ENCODE results near the gene PCDH17. TPM values are rescaled to one million over a fixed set of nuclear protein-coding genes. Genes with fewer than 3 reads are reported as not detected.

PCDH17 gene
- total and polyA plus RNA-seq, 2 of the 4 experiments (the other 2 are of a cell fraction) = under 0.01 TPM; not detected in 1

GRCh38 chr13:57634839-57635165 is 3.3 kb downstream of the PCDH17 start:
- in situ Hi-C loops (cut with MboI; ENCODE audit: low sequenced_read_pairs) = loop anchor here (25.0 kb wide), 1 partner anchor 1677 kb away; no protein-coding TSS in a partner anchor

More at GRCh38 chr13:57634839-57635165, 3.3 kb downstream of the PCDH17 start:
- CTCF ChIA-PET = no interaction called here
- Histone ChIP-seq H3K23ac (ENCODE audit: low read depth, low read length) (no peak overlapping the region), H2AK5ac (ENCODE audit: low read depth, low read length) (no peak overlapping the region), H3K4ac (ENCODE audit: low read depth, low read length) (no peak overlapping the region), H4K8ac (ENCODE audit: low read depth in 2 of 2, low read length in 2 of 2) (no peak overlapping the region), H3K4me2 (ENCODE audit: low read depth, low read length) (no peak overlapping the region), H3K4me1 (ENCODE audit: control insufficient read depth, insufficient read depth, low read length) (no peaks in the 10 kb centered on the region), H3K4me3 (ENCODE audit: insufficient read depth, low read depth, low read length) (no peak overlapping the region), H2BK5ac (ENCODE audit: low read depth, low read length, poor library complexity, severe bottlenecking) (no peak overlapping the region), H4K20me1 (ENCODE audit: insufficient read depth, low read length) (no peaks in the 10 kb centered on the region), H2BK20ac (ENCODE audit: low read depth, low read length) (no peak overlapping the region), H3K9me1 (ENCODE audit: insufficient read depth, low read length) (no peaks in the 10 kb centered on the region), H2AK9ac (replicated peaks; ENCODE audit: low read depth, low read length, poor library complexity) (peak overlapping the region; percentile 72), H3K56ac (ENCODE audit: extremely low read depth, insufficient read depth, low read length) (no peak overlapping the region), H3K27me3 (ENCODE audit: control insufficient read depth, insufficient read depth, low read length) (peaks cover 46% of the 10 kb centered on the region), H3K27ac (ENCODE audit: insufficient read depth, low read length) (no peak overlapping the region), H3K36me3 (ENCODE audit: control insufficient read depth, insufficient read depth, low read length) (no peaks in the 10 kb centered on the region), H2BK120ac (ENCODE audit: low read depth, low read length) (no peak overlapping the region), H3K9ac (ENCODE audit: low read depth, low read length) (no peak overlapping the region), H3K14ac (replicated peaks; ENCODE audit: low read depth, low read length) (no peak overlapping the region), H4K91ac (ENCODE audit: insufficient read depth, low read depth, low read length) (no peak overlapping the region), H2AFZ (replicated peaks; ENCODE audit: low read length, poor library complexity) (no peak overlapping the region), H3K18ac (ENCODE audit: low read depth, low read length) (no peak overlapping the region), H2BK15ac (ENCODE audit: low read depth, low read length) (no peak overlapping the region), H3K79me1 (ENCODE audit: low read depth in 1 of 2, low read length in 2 of 2) (no peaks in the 10 kb centered on the region), H3K9me3 (ENCODE audit: control insufficient read depth, insufficient read depth, low read length) (peaks cover 15% of the 10 kb centered on the region), H4K5ac (ENCODE audit: low read depth, low read length) (no peak overlapping the region)
- no peak for ATAC-seq (ENCODE audit: low read depth)
- POLR2A ChIA-PET (ENCODE audit: unreplicated experiment) = no interaction called here
- no peak for DNase-seq
- TF ChIP-seq POLR2A (IDR thresholded peaks at IDR 0.05; ENCODE audit: low read depth, low read length) = no peak
- no peak for TF ChIP-seq NFE2L2 (IDR thresholded peaks at IDR 0.05; ENCODE audit: low read depth, low read length)
- TF ChIP-seq ELK1 (IDR thresholded peaks at IDR 0.05; ENCODE audit: borderline replicate concordance, low read depth, low read length) = no peak
- TF ChIP-seq RFX5 (IDR thresholded peaks at IDR 0.05; ENCODE audit: low read depth, low read length) = no peak
- TF ChIP-seq BHLHE40 (IDR thresholded peaks at IDR 0.05; ENCODE audit: low read depth, low read length) = no peak
- TF ChIP-seq RCOR1 (IDR thresholded peaks at IDR 0.05; ENCODE audit: insufficient replicate concordance, low read length) = no peak
- no peak for TF ChIP-seq MAZ (IDR thresholded peaks at IDR 0.05; ENCODE audit: borderline replicate concordance, low read depth, low read length)
- TF ChIP-seq USF2 (IDR thresholded peaks at IDR 0.05; ENCODE audit: low read depth, low read length) = no peak
- no peak for TF ChIP-seq MAFK (IDR thresholded peaks at IDR 0.05; ENCODE audit: low read depth, low read length)
- TF ChIP-seq SMC3 (IDR thresholded peaks at IDR 0.05; ENCODE audit: low read depth, low read length) = no peak
- no peak for TF ChIP-seq CTCF (conservative IDR thresholded peaks at IDR 0.05; ENCODE audit: low read depth, low read length)
- no peak for TF ChIP-seq CHD1 (IDR thresholded peaks at IDR 0.05; ENCODE audit: low read depth, low read length)
- no peak for TF ChIP-seq CEBPB (IDR thresholded peaks at IDR 0.05; ENCODE audit: low read depth, low read length)
- no peak for TF ChIP-seq MXI1 (IDR thresholded peaks at IDR 0.05; ENCODE audit: borderline replicate concordance, low read depth, low read length)
- no peak for TF ChIP-seq FOS (IDR thresholded peaks at IDR 0.05; ENCODE audit: low read depth, low read length)
- TF ChIP-seq RAD21 (IDR thresholded peaks at IDR 0.05; ENCODE audit: low read length) = no peak
- dilution Hi-C loops (cut with HindIII; ENCODE audit: low sequenced_read_pairs, unreplicated experiment) (no loop called here), intact Hi-C loops (cut with micrococcal nuclease) (no loop called here)
- WGBS, 2 experiments (ENCODE audit: extremely low coverage in 2 of 2, insufficient read length in 1 of 2) = 0% methylated on average over 3 of the region's 15 CpGs; no CpG with 5 or more reads in 1 of the 2 experiments
- no TSS peak for BruUV-seq (replicated peaks)
